ENCODE results near the gene ITGB5. TPM values are rescaled to one million over a fixed set of nuclear protein-coding genes. Genes with fewer than 3 reads are reported as not detected.
A peak's percentile ranks its signal among the peaks of the same experiment; 100 is the strongest.
"Not testable (repeated sequence)": the region's sequence is repeated elsewhere in the genome, so short reads cannot be mapped to it uniquely, and the experiment has no call there.

The ITGB5 gene
- total RNA-seq, 2 donors from 2014 or later, result 0.61 to 1.1 TPM

DNA sequence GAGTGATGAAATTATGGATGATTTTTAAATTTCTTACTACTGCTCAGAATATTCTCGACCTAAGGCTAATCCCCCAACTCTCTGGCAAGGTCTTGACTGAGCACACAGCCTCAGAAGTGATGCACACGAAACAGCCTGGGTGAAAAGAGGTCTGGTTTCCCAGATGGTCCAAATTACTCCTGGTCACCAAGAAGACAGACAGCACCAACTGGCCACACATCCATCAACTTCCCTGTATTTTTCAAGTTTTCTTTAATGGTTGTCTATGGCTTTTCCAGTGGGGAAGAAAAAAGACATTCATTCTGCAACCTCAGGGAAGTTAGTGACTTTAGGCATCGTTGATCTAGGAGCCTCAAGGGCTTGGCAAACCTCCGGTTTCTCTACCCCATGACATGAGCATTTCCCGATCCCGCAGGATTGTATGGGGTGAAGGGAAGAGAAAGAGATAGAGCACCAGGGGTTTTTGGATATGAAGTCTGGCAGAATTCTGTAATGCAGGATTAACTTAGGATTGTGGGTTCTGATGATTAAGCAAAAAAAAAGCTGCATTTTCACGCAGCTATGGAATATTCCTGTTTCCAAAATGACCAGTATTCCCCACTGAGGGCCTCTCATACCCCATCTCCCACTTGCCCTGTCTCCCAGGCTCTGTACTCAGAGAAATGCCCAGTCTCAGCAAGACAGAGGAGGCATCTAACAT is 94.7 kb downstream of the ITGB5 start:
- Mint-ChIP-seq H3K4me1 (no peaks in the 10 kb centered on the region), H3K27me3 (peaks cover 5% of the 10 kb centered on the region), H3K4me3 (no peak overlapping the region), H3K36me3 (ENCODE audit: low read depth) (no peaks in the 10 kb centered on the region), H3K27ac (no peak overlapping the region), H3K9me3 (no peaks in the 10 kb centered on the region)
- no peak for ATAC-seq (replicated peaks)

DNA sequence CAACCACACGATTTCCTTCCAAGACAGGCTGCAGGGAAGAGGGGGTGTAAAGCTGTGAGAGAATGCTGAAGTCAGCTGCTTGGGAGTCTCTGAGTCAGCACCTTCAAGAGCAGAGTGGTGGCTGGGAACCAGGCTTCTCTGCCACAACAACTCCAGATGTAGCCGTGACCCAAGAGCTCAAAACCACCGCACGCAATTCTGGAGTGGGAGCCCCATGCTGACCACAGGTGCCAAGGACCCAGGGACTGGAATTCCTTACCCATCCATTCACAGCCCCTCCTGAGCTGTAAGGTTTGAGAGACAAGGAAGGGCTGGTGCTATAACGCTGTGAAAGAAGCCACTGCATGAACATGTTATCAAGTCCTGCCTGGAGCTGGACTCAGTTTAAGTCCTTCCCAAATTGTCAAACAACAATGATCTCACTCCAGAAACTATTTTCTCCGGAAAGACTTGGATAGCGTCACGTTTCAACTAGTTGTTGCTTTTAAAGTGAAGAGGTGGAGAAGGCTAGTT is 95.5 kb downstream of the ITGB5 start:
- ATAC-seq (replicated peaks), result no peak
- no peaks in the 10 kb centered on the region for H3K36me3 Mint-ChIP-seq (ENCODE audit: low read depth)
- no peaks in the 10 kb centered on the region for H3K27me3 Mint-ChIP-seq
- H3K4me3 Mint-ChIP-seq, result no peak overlapping the region
- H3K9me3 Mint-ChIP-seq, result no peaks in the 10 kb centered on the region
- H3K27ac Mint-ChIP-seq, result no peak overlapping the region
- no peaks in the 10 kb centered on the region for H3K4me1 Mint-ChIP-seq

DNA sequence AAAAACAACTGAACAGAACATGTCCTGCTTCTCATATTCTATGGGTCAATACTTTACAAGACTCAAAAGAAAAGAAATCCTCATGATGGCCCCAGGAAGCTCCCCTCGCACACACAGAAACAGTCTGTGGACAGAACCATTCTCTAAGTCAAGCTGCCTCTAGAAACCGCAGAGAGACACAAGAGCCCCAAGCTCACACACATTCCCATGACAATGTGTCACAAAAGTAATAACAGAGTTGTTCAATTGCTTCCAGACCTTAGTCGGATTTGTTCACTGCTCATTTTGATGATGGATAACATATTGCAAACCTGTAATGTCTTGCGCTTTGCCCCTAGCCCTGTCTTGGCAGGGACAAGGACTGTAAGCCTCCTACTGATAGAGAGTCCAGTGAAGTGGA is 96.0 kb downstream of the ITGB5 start:
- ATAC-seq (replicated peaks), result no peak
- H3K36me3 Mint-ChIP-seq (ENCODE audit: low read depth), result no peaks in the 10 kb centered on the region
- no peaks in the 10 kb centered on the region for H3K9me3 Mint-ChIP-seq
- no peaks in the 10 kb centered on the region for H3K4me1 Mint-ChIP-seq
- no peaks in the 10 kb centered on the region for H3K27me3 Mint-ChIP-seq
- H3K4me3 Mint-ChIP-seq, result no peak overlapping the region
- no peak overlapping the region for H3K27ac Mint-ChIP-seq

DNA sequence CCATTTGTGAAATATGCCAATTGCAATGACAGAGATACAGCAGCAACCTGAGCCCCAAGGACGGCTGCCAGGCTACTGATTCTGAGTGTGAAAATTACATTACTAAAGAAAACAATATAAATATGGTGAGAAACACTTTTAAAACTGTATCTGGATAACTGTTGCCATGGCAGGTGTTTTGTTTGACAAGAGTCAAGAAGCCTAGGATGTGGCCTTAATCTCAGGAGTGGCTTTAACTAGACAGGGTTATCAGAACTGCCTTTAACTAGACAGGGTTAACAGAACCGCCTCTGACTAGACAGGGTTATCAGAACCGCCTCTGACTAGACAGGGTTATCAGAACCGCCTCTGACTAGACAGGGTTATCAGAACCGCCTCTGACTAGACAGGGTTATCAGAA is 98.1 kb downstream of the ITGB5 start:
- not testable (repeated sequence) for H3K4me1 Mint-ChIP-seq; H3K36me3 Mint-ChIP-seq (ENCODE audit: low read depth); H3K4me3 Mint-ChIP-seq; H3K27ac Mint-ChIP-seq; H3K27me3 Mint-ChIP-seq; H3K9me3 Mint-ChIP-seq; ATAC-seq (replicated peaks)

DNA sequence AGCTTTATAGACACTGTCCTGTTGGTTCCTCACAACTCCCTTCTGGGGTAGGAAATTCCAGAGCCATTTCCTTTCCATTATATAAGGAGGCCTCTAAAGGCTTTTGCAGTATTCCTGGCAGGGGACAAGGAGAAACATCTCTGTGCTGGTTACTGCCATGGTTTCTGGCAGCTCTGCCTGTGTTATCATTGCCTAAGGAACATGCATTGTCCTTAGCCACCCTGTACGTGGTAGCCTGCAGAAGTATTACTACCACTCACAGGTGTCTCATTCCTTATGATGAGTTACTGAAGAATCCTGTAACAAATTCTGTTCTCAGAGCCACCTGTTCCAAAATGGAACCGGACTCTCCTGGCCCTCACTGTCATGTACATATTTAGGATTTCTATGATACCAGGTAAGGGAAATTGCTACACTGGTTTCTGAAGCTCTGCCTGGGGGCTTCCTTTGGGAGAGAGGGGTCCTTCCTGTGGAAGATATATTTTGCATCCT is 98.9 kb downstream of the ITGB5 start:
- no peaks in the 10 kb centered on the region for H3K9me3 Mint-ChIP-seq
- ATAC-seq (replicated peaks), result no peak
- no peaks in the 10 kb centered on the region for H3K4me1 Mint-ChIP-seq
- H3K36me3 Mint-ChIP-seq (ENCODE audit: low read depth), result no peaks in the 10 kb centered on the region
- no peak overlapping the region for H3K4me3 Mint-ChIP-seq
- no peaks in the 10 kb centered on the region for H3K27me3 Mint-ChIP-seq
- H3K27ac Mint-ChIP-seq, result no peak overlapping the region

DNA sequence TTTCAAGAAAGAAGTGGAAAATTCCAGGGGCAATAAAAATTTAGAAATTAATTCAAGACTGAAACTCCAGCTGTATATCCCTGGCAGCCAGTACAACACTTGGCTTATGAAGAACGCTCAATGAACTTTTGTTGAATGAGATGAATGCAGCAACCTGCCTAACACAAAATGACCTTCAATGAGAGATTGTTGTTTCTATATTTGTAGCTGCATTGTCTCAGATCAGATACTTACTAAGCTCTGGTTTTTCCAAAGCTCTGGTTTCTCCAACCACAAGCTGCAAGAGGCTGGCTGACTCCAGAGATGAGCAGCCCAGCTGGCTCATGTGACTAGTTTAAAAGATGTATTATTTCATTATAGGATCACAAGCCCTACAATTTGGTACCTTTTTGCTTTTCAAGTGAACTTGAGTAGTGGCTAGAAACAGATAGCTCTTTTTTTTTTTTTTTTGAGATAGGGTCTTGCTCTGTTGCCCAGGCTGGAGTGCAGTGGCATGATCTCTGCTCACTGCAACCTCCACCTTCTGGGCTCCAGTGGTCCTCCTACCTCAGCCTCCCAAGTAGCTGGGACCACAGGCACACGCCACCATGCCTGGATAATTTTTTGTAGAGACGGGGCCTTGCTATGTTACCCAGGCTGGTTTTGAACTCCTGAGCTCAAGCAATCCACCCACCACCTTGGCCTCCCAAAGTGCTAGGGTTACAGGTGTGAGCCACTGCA is 99.5 kb downstream of the ITGB5 start:
- no peaks in the 10 kb centered on the region for H3K4me1 Mint-ChIP-seq
- H3K9me3 Mint-ChIP-seq, result no peaks in the 10 kb centered on the region
- H3K36me3 Mint-ChIP-seq (ENCODE audit: low read depth), result no peaks in the 10 kb centered on the region
- no peak overlapping the region for H3K27ac Mint-ChIP-seq
- H3K27me3 Mint-ChIP-seq, result no peaks in the 10 kb centered on the region
- H3K4me3 Mint-ChIP-seq, result no peak overlapping the region
- no peak for ATAC-seq (replicated peaks)

DNA sequence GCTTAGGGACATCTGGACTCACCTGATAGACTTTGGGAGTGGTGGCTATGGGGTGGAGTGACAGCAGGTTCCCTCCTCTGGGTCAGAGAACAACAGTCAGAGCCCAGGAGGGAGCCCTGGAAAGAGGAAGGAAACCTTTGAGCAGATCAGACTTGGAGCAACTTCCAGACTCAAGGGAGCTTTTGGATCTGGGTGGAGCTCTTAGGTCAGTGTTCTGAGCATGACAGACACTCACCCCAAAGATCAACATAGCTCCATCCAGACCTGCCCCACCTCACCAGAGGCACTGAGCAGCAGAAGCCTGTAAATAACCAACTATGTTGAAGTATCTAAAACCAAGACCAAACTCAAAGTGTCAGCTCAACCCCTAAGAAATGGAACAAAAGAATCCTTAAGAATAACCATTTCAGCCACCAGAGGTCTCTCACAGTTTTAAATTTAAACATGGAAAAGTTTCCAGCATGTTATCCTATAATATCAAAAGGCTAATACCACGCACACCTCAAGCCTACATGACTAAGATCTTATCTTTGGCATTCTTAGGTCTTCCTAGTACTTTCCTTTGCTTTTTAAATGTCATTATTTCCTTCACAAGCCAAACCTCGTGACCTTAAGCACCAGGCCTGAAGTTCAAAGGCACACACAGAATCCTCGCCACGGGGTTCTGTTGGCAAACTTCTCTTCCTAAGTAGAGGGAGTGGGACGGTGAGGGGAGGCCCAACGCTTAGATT is 100.5 kb downstream of the ITGB5 start:
- Mint-ChIP-seq H3K4me3 (no peak overlapping the region), H3K27ac (no peak overlapping the region), H3K4me1 (no peaks in the 10 kb centered on the region), H3K9me3 (no peaks in the 10 kb centered on the region), H3K27me3 (peaks cover 3% of the 10 kb centered on the region), H3K36me3 (ENCODE audit: low read depth) (no peaks in the 10 kb centered on the region)
- no peak for ATAC-seq (replicated peaks)

DNA sequence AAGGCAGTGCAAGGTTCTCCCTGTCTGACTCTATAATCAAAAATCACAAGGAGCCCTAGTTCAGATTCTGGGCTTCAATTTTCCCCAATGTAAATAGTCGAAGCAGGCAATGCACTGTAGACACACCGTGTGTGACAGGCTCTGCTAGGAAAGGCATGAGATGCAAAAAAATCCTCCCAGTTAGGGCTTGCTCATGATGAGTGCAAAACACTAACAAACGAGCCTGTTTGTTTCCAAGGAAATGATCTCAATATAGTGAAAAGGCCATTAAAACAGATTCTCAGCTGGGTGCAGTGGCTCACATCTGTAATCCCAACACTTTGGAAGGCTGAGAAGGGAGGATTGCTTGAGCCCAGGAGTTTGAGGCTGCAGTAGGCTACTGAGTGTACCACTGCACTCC is 101.2 kb downstream of the ITGB5 start:
- Mint-ChIP-seq H3K27me3 (peaks cover 3% of the 10 kb centered on the region), H3K9me3 (no peaks in the 10 kb centered on the region), H3K4me3 (no peak overlapping the region), H3K27ac (no peak overlapping the region), H3K4me1 (no peaks in the 10 kb centered on the region), H3K36me3 (ENCODE audit: low read depth) (no peaks in the 10 kb centered on the region)
- no peak for ATAC-seq (replicated peaks)

DNA sequence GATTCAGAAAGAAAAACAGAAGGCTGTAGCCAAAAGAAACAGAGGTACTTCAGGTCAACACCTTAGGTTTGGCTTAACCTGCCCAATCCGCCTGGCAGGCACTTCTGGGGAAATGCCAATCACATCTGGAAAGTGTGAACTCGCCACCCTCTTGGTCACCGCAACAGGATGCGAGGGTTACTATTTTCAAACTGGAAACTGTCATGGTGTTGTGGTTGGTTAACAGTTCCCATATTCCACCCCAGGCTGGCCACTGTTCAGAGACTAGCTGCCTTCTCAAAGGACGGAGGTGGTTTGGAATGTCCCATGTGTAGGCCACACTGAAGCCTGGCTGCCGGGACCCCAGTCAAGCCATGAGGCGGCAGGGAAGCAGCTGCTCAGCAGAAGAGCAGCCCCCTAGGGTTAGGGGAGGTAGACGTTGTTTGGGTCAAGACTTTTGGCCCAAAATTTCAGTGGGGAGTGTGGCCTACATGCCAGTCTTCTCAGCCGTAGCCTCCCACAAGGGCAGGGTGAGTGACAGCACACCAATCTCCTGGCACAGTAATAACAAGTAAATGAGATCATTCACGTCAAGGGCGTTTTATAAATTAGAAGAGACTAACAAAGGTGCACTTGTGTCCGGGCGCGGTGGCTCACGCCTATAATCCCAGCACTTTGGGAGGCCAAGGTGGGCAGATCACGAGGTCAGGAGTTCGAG is 102.3 kb downstream of the ITGB5 start:
- H3K27me3 Mint-ChIP-seq, result peaks cover 3% of the 10 kb centered on the region
- no peaks in the 10 kb centered on the region for H3K36me3 Mint-ChIP-seq (ENCODE audit: low read depth)
- ATAC-seq (replicated peaks), result peak; percentile 7
- H3K4me3 Mint-ChIP-seq, result no peak overlapping the region
- H3K9me3 Mint-ChIP-seq, result no peaks in the 10 kb centered on the region
- H3K4me1 Mint-ChIP-seq, result no peaks in the 10 kb centered on the region
- H3K27ac Mint-ChIP-seq, result no peak overlapping the region

DNA sequence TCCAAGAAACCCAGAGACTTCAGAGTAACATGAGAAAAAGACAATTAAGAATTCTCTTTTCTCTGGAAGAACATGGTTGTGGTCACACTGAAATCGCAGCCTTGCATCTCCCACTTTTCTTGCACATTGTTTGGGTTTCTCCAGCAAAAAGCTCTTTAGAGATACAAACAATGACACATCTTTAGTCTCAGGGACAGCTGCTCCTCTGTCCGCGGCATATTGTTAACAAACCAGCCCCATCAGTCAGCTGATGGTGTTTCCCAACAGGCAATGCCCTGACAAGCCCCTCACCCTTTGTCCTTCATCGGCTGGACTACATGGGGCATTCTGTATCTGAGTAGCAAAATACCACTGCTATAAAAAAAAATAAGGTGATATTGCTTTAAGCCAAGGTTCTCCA is 103.5 kb downstream of the ITGB5 start:
- Mint-ChIP-seq H3K4me3 (no peak overlapping the region), H3K36me3 (ENCODE audit: low read depth) (no peaks in the 10 kb centered on the region), H3K27ac (no peak overlapping the region), H3K9me3 (no peaks in the 10 kb centered on the region), H3K4me1 (no peaks in the 10 kb centered on the region), H3K27me3 (peaks cover 8% of the 10 kb centered on the region)
- ATAC-seq (replicated peaks), result no peak

DNA sequence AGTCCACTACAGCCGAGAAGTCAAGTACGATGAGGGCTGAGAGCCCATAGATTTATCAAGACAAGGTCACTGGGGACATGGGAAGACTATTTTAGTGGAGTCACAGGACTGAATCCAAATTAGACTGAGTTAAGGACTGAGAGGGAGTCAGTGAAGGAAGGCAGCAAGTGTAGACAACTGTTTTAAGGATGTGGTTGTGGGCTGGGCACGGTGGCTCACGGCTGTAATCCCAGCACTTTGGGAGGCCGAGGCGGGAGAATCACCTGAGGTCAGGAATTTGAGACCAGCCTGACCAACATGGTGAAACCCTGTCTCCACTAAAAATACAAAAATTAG is 104.8 kb downstream of the ITGB5 start:
- peaks cover 12% of the 10 kb centered on the region for H3K27me3 Mint-ChIP-seq
- H3K4me3 Mint-ChIP-seq; H3K27ac Mint-ChIP-seq; H3K36me3 Mint-ChIP-seq (ENCODE audit: low read depth); ATAC-seq (replicated peaks); H3K4me1 Mint-ChIP-seq; H3K9me3 Mint-ChIP-seq: not testable (repeated sequence)

DNA sequence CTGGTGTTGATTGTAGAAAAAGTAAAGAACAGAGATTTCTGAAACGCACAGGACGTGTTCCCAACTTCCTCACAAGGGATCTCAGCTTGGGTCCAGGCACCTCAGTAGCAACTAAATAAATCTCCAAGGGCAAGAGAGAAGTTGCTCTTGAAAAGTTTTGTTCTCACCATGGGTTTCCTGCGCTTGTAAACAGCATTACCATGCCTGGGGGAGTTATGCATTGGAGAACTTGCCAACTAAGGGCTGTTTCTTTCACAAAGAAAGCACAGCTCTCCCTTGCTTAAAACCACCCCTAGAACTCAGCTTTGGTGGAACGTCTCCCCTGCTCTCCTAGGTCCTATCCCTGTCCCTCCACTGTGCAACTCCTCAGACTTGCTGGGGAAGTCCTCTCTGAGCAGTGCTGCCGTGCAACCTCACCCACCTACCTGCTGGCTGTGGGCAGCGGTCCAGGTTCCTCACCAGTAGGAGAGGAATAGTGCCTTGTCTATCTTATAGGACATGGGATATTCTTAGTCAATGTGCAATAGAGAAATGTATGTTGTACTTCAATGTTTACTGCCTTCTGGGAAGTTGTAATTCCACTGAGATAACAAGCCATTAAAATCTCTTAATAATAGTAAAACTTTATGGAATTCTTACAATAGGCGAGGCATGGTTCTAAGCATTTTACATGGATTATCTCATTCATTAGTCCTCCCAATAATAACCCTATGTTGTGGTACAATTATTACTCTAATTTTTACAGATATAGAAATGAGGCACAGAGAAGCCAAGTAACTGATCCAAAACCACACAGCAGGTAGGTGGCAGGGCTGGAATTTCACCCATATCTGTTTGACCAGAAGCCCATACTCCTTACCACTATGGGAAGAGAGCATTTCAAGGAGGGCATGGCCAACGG is 105.4 kb downstream of the ITGB5 start:
- Mint-ChIP-seq H3K27ac (no peak overlapping the region), H3K4me1 (no peaks in the 10 kb centered on the region)
- ATAC-seq (replicated peaks), result no peak

DNA sequence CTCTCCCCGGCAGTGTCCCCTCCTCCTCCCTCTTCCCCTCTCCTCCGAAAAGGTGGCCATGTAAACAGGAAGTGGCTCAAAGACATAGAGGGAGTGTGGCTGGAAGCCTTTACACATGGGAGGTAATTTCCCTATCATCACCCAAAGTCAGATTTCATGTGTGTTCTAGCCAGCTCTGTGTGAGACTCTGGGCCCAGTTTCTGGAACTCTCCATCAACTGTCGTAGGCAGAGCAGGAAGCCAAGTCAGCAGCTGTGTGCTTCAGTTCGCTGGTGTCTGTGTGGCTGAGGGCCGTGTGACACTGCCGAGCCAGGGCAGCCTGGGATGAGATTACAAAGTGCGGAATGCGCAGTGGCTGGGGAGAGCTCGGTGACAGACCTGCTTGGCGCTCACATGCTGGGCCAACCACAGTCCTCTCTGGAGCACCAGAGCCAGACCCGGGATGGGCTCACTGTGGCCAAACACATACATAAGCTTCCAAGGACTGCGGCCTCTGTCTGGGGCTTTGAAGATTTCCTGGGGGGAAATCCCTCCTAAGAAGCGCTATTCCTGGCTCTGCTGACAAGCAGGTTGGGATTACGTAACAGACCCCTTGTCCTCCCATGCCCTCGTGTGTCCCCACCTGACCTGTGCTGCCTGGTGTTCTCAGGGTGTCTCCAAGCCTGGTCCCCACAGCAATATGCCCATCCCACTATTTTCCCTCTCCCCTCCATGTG is 106.2 kb downstream of the ITGB5 start:
- H3K4me3 Mint-ChIP-seq, result no peak overlapping the region
- peaks cover 15% of the 10 kb centered on the region for H3K27me3 Mint-ChIP-seq
- H3K36me3 Mint-ChIP-seq (ENCODE audit: low read depth), result no peaks in the 10 kb centered on the region
- no peaks in the 10 kb centered on the region for H3K4me1 Mint-ChIP-seq
- ATAC-seq (replicated peaks), result no peak
- H3K9me3 Mint-ChIP-seq, result no peaks in the 10 kb centered on the region
- H3K27ac Mint-ChIP-seq, result no peak overlapping the region

More for the DNA sequence above, 105.4 kb downstream of the ITGB5 start:
- H3K36me3 Mint-ChIP-seq (ENCODE audit: low read depth), result no peaks in the 10 kb centered on the region
- H3K9me3 Mint-ChIP-seq, result no peaks in the 10 kb centered on the region
- peaks cover 12% of the 10 kb centered on the region for H3K27me3 Mint-ChIP-seq
- H3K4me3 Mint-ChIP-seq, result no peak overlapping the region

Measured in activated T-helper 17 cell treated with anti-CD3 and anti-CD28 coated beads, Interleukin-2, amount 50 U/mL, for 72 hours (primary cell).